Cardiac muscle cell (in vitro differentiated cells and primary cell): ENCODE data around the gene TBX6. TPM values are rescaled to one million over a fixed set of nuclear protein-coding genes. Genes with fewer than 3 reads are reported as not detected.
A peak's percentile ranks its signal among the peaks of the same experiment; 100 is the strongest.
"Not testable (repeated sequence)": the region's sequence is repeated elsewhere in the genome, so short reads cannot be mapped to it uniquely, and the experiment has no call there.

ENCODE experiments used
- DNase-seq, 2 donors: peaks; one replicate each; pipeline versions ENCODE4 v3.0.0 to v3.0.0-alpha.2; 2010 to 2017; ENCODE audit warnings: low read depth in 1 of 2, low spot score in 1 of 2
- H3K27ac ChIP-seq: fragments of 200-600 bp; sonication (generic); 2 replicates; pipeline ENCODE4 v1.5.1; 2016
- H3K27me3 ChIP-seq: fragments of 200-600 bp; sonication (generic); 2 replicates; pipeline ENCODE4 v1.6.0; 2016; ENCODE audit warnings: control low read depth
- H3K36me3 ChIP-seq: fragments of 200-600 bp; sonication (generic); 2 replicates; pipeline ENCODE4 v1.5.1; 2016; ENCODE audit warnings: control low read depth
- H3K4me1 ChIP-seq: fragments of 200-600 bp; sonication (generic); 2 replicates; pipeline ENCODE4 v1.8.1; 2017; ENCODE audit warnings: low read depth, mild to moderate bottlenecking, mixed run types
- H3K4me3 ChIP-seq: fragments of 200-600 bp; sonication (generic); 2 replicates; pipeline ENCODE4 v1.5.1; 2016; ENCODE audit warnings: mild to moderate bottlenecking
- H3K9me3 ChIP-seq: fragments of 200-600 bp; sonication (generic); 2 replicates; pipeline ENCODE4 v1.5.1; 2017; ENCODE audit warnings: low read depth, mild to moderate bottlenecking, control low read depth
- polyA plus RNA-seq: library from polyadenylated mRNA; unstranded; fragments of >200 nt; fragmentation: Nextera tagmentation; extraction: Ambion mirVana; gene quantifications from 2 replicates; pipeline ENCODE4 v1.2.1, GENCODE V29; 2016
- total RNA-seq: library from RNA; depleted of rRNA; stranded (reverse); fragments of >200 nt; gene quantifications from 2 replicates; pipeline ENCODE4 v1.2.3, GENCODE V29; 2016
- TF ChIP-seq, protein P1 (sequence below): IDR thresholded peaks from 2 replicates; pipeline ENCODE4 v1.5.1; 2012; ENCODE audit warnings: low read depth, mild to moderate bottlenecking, low read length

Gene TBX6
- total and polyA plus RNA-seq, 2 experiments from 2014 or later = 2.2 to 5.0 TPM

DNA sequence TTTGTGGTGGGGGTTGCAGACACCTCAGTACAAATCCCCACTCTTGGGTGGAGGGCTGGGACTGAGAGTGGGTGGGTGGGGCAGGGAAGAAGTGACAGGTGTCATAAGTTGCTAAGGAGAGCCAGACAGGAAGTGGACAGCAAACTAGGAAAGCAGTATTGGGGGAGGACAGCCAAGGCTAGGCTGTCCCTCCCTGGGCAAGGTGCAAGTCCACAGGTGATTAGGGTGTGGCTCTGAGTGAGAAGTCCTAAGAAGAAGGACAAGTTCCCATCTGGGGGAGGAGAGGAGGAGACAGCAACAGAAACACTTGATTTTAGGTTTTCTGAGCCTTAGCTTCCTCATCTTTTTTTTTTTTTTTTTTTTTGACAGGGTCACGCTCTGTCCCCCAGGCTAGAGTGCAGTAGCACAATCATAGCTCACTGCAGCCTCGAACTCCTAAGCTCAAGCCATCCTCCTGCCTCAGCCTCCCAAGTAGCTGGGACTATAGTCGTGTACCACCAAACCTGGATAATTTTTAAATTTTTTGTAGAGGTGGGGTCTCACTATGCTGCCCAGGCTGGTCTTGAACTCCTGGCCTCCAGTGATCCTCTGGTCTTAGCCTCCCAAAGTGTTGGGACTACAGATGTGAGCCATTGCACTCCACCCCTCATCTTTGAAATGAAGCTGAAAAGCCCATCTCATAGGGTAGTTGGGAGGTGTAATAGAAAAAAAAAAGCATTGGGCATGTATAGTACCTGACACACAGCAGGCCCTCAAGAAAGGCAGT is 28.8 kb upstream of the TBX6 start:
- no peak for DNase-seq
- TF ChIP-seq, protein P1, sequence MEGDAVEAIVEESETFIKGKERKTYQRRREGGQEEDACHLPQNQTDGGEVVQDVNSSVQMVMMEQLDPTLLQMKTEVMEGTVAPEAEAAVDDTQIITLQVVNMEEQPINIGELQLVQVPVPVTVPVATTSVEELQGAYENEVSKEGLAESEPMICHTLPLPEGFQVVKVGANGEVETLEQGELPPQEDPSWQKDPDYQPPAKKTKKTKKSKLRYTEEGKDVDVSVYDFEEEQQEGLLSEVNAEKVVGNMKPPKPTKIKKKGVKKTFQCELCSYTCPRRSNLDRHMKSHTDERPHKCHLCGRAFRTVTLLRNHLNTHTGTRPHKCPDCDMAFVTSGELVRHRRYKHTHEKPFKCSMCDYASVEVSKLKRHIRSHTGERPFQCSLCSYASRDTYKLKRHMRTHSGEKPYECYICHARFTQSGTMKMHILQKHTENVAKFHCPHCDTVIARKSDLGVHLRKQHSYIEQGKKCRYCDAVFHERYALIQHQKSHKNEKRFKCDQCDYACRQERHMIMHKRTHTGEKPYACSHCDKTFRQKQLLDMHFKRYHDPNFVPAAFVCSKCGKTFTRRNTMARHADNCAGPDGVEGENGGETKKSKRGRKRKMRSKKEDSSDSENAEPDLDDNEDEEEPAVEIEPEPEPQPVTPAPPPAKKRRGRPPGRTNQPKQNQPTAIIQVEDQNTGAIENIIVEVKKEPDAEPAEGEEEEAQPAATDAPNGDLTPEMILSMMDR = no peak
- no peaks in the 10 kb centered on the region for H3K27me3 ChIP-seq
- peaks cover 29% of the 10 kb centered on the region for H3K36me3 ChIP-seq
- H3K9me3 ChIP-seq = no peaks in the 10 kb centered on the region
- no peak overlapping the region for H3K27ac ChIP-seq
- H3K4me1 ChIP-seq = no peaks in the 10 kb centered on the region
- H3K4me3 ChIP-seq = no peak overlapping the region

DNA sequence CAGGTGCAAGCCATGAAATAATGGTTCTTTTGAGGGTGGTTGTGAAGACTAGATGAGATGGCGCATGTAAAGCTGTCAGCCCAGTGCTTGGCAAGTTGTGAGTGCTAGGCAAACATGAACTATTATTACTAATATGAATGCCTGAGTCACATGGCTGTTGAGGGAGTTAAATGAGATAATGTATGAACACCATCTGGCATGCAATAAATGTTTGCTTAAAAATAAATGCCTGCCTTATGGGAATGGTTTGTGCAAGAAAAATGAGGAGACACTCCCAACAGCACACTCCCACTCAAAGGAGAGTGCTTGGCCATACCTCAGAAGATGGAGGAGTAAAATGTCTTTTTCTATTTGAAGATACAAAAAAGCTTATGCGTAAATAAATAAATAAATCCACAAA is 27.7 kb upstream of the TBX6 start:
- peak in 1 of 2 donors; percentile 4 for DNase-seq
- Histone ChIP-seq H3K27me3 (no peaks in the 10 kb centered on the region), H3K36me3 (peaks cover 29% of the 10 kb centered on the region), H3K4me3 (no peak overlapping the region), H3K9me3 (no peaks in the 10 kb centered on the region), H3K4me1 (no peaks in the 10 kb centered on the region), H3K27ac (no peak overlapping the region)
- TF ChIP-seq, protein P1 = no peak

DNA sequence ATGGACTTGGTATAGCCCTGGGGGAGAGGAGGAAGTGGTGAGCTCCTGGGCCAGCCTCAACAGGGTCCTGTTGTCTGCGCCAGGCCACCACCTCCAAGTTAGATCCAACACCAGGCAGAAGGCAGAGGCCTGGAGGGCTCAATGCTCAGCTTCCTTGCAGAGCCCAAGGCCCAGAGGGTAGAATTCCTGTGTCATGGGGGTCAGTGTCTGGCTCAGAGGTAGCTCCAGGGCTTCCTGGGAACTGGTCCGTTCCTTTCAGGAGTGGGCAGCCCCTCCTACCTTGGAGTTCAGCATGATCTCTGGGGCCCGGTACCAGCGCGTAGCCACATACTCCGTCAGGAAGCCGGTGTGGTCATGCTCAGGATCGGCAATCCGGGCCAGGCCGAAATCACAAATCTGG is 26.0 kb upstream of the TBX6 start:
- TF ChIP-seq, protein P1 = no peak
- H3K27ac ChIP-seq = no peak overlapping the region
- no peaks in the 10 kb centered on the region for H3K27me3 ChIP-seq
- peaks cover 29% of the 10 kb centered on the region for H3K36me3 ChIP-seq
- H3K4me1 ChIP-seq = no peaks in the 10 kb centered on the region
- H3K4me3 ChIP-seq = no peak overlapping the region
- DNase-seq = no peak
- H3K9me3 ChIP-seq = no peaks in the 10 kb centered on the region

DNA sequence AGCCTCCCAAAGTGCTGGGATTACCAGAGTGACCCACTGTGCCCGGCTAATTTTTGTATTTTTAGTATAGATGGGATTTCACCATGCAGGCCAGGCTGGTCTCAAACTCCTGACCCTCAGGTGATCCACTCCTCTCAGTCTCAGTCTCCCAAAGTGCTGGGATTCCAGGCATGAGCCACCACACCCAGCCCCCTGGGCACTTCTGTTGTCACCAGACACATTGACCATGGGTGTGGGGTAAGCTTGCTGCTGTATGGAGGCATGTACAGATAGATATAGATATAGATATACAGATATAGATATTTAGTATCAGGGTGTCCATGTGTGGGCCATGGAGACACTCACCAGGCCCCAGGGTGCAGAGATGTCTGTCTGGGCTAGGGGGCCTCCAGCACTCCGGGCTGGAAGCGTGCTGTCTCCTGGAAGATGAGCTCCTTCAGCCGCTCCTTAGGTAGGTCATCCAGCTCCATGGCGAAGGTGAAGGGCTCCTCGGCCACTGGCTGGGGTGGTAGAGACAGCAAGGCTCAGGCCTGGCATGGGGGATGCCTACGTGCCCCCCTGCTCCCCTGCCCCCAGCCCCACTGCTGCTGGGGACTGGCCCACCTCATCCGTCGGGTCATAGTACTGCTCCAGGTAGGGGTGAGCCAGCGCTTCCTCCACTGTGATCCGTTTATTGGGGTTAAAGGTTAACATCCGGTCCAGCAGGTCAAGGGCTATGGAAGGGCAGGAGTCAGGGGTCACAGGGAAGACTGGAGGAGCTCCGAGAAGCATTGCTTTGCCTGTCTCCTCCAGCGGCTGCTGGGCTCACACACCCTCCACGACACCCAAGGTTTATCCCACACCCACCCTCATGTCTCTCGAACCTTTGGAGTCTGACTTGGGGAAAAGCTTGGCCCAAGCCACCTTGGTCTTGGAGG is 24.8 kb upstream of the TBX6 start:
- peaks cover 29% of the 10 kb centered on the region for H3K36me3 ChIP-seq
- H3K27ac ChIP-seq = no peak overlapping the region
- no peak for DNase-seq
- H3K9me3 ChIP-seq = no peaks in the 10 kb centered on the region
- no peaks in the 10 kb centered on the region for H3K27me3 ChIP-seq
- H3K4me1 ChIP-seq = no peaks in the 10 kb centered on the region
- TF ChIP-seq, protein P1 = no peak
- no peak overlapping the region for H3K4me3 ChIP-seq

DNA sequence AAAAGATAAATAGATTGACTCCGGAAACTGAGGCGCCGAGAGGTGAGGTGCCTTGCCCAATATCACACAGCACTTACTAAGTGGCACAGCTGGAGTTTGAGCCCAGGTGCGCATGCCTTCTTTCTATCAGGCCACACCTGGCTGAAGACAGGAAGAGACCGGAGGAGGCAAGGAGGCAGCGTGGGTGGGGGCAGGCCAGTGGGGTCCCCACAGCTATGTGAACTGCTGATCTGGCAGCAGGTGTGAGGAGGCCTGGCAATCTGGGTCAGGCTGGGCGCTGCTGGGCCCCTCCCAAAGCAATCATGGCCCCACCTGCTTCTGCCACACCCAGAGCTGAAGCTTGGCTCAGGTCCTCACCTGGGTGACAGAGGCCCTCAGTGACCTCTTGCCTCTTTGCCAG is 23.5 kb upstream of the TBX6 start:
- TF ChIP-seq, protein P1 = no peak
- no peak overlapping the region for H3K4me3 ChIP-seq

DNA sequence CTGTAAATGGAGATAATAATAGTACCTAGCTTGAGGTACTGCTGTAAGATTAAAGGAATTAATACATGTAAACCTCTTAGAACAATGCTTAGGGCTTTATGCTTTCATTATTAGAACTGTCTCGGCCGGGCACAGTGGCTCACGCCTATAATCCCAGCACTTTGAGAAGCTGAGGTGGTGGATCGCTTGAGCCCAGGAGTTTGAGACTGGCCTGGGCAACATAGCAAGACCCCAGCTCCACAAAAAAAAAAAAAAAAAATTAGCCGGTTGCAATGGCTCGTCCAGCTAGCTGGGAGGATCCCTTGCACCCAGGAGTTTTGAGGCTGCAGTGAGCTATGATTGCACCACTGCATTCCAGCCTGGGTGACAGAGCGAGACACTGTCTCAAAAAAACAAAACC is 23.1 kb upstream of the TBX6 start:
- peaks cover 28% of the 10 kb centered on the region for H3K36me3 ChIP-seq
- not testable (repeated sequence) for H3K4me3 ChIP-seq, H3K27me3 ChIP-seq

More for the DNA sequence above, 23.5 kb upstream of the TBX6 start:
- no peaks in the 10 kb centered on the region for H3K4me1 ChIP-seq
- no peaks in the 10 kb centered on the region for H3K27me3 ChIP-seq
- H3K27ac ChIP-seq = no peak overlapping the region
- H3K36me3 ChIP-seq = peaks cover 29% of the 10 kb centered on the region
- H3K9me3 ChIP-seq = no peaks in the 10 kb centered on the region
- DNase-seq = no peak

More for the DNA sequence above, 23.1 kb upstream of the TBX6 start:
- H3K27ac ChIP-seq, H3K9me3 ChIP-seq, DNase-seq, H3K4me1 ChIP-seq: not testable (repeated sequence)
